ENCODE measurements around the gene NRIP1.

GRCh38 chr21:15098181-15098580 is 33.4 kb upstream of the NRIP1 start:
- TF ChIP-seq POLR2A (IDR thresholded peaks at IDR 0.05; ENCODE audit: insufficient read depth in 1 of 2, low read depth in 2 of 2, low read length in 2 of 2) (no peak), REST (IDR thresholded peaks at IDR 0.05; ENCODE audit: borderline replicate concordance in 1 of 2, low read depth in 1 of 2, low read length in 2 of 2) (no peak), ZNF18 (CRISPR knock-in tag; IDR thresholded peaks at IDR 0.05; ENCODE audit: insufficient replicate concordance) (no peak), ZBTB43 (CRISPR knock-in tag; conservative IDR thresholded peaks at IDR 0.05) (no peak), DNMT1 (CRISPR knock-in tag; IDR thresholded peaks at IDR 0.05) (no peak), NONO (IDR thresholded peaks at IDR 0.05) (no peak), NONO (CRISPR knock-in tag; conservative IDR thresholded peaks at IDR 0.05) (no peak), ZNF296 (CRISPR knock-in tag; conservative IDR thresholded peaks at IDR 0.05) (no peak), ZNF354B (CRISPR knock-in tag; IDR thresholded peaks at IDR 0.05) (no peak), ZNF263 (CRISPR knock-in tag; IDR thresholded peaks at IDR 0.05) (no peak), HMGXB4 (CRISPR knock-in tag; IDR thresholded peaks at IDR 0.05; ENCODE audit: borderline replicate concordance in 1 of 2, low read depth in 1 of 2) (no peak), ZNF7 (CRISPR knock-in tag; IDR thresholded peaks at IDR 0.05) (no peak), EP300 (IDR thresholded peaks at IDR 0.05; ENCODE audit: low read depth in 2 of 2, low read length in 2 of 2) (no peak), EP300 (CRISPR knock-in tag; IDR thresholded peaks at IDR 0.05; ENCODE audit: borderline replicate concordance) (no peak), FOXA1 (IDR thresholded peaks at IDR 0.05) (no peak), FOXA1 (CRISPR knock-in tag; IDR thresholded peaks at IDR 0.05) (no peak), TBP (CRISPR knock-in tag; IDR thresholded peaks at IDR 0.05) (no peak)

Measured in HepG2 (cell line).